ENCODE data around the gene IQSEC3.

GRCh38 chr12:214003-214741 is 147.6 kb downstream of the IQSEC3 start, which contains the start of gene SLC6A12:
- TF ChIP-seq ZNF143 (CRISPR knock-in tag; IDR thresholded peaks at IDR 0.05) (no peak), LCORL (IDR thresholded peaks at IDR 0.05) (no peak), LCORL (CRISPR knock-in tag; IDR thresholded peaks at IDR 0.05) (no peak), NFYC (CRISPR knock-in tag; IDR thresholded peaks at IDR 0.05) (no peak), BRF2 (CRISPR knock-in tag; IDR thresholded peaks at IDR 0.05) (no peak), KLF6 (CRISPR knock-in tag; IDR thresholded peaks at IDR 0.05) (no peak), FOXA1 (IDR thresholded peaks at IDR 0.05) (no peak), FOXA1 (CRISPR knock-in tag; IDR thresholded peaks at IDR 0.05) (no peak), MNT (IDR thresholded peaks at IDR 0.05) (no peak)
